HepG2 (cell line): Measurements from ENCODE around the gene OR4D6. TPM values are rescaled to one million over a fixed set of nuclear protein-coding genes. Genes with fewer than 3 reads are reported as not detected.

ENCODE experiments used
- ATAC-seq: fragments of 200-7000 bp; cut with Tn5 transposase; 3 replicates; pipeline ENCODE4 v1.9.1; 2020; ENCODE audit warnings: mild to moderate bottlenecking, moderate library complexity
- BruUV-seq: library from RNA; stranded (reverse); fragments of 400-500 nt; replicated peaks from 2 replicates; lab custom pipeline; 2021; lab: Mats Ljungman, UMichigan
- CTCF ChIA-PET: fragments of 300-600 bp; formaldehyde crosslinking; extraction: SDS; loops from one replicate; lab custom pipeline; 2021; ENCODE audit warnings: low total read pairs, inconsistent platforms, low intra/inter-chr PET ratio; lab: Yijun Ruan, JAX
- POLR2A ChIA-PET: fragments of 350-600 bp; sonication (Branson Sonifier 250); formaldehyde crosslinking; loops from one replicate; lab custom pipeline; 2020; ENCODE audit warnings: antibody characterized with exemption, inconsistent platforms; lab: Yijun Ruan, JAX
- DNase-seq: peaks from one replicate; pipeline ENCODE4 v3.0.0-alpha.2; 2015; ENCODE audit warnings: low spot score
- FAIRE-seq: peaks from 3 replicates; lab custom pipeline; 2011; peaks lifted over from hg19 to GRCh38; lab: Jason Lieb, UNC
- H2AFZ ChIP-seq: one replicate; pipeline ENCODE4 v1.6.1; 2011; ENCODE audit warnings: low read length, inconsistent platforms
- H3K27ac ChIP-seq: fragments of 300-600 bp; 3 replicates; pipeline ENCODE4 v1.8.0; 2011; ENCODE audit warnings: mixed run types, mild to moderate bottlenecking, mixed read lengths, low read length, inconsistent platforms; ENCODE audit not compliant: insufficient read depth; ENCODE audit errors: extremely low read length
- H3K27me3 ChIP-seq, 2 experiments: fragments of 200-600 bp in 1 of 2; 2 replicates in 1 of 2; 3 replicates in 1 of 2; pipeline versions ENCODE4 v1.6.0 to v1.8.0; 2011; ENCODE audit warnings: low read length in 2 of 2, mild to moderate bottlenecking in 2 of 2, moderate library complexity in 2 of 2, inconsistent platforms in 1 of 2; ENCODE audit not compliant: insufficient read depth in 2 of 2, control insufficient read depth in 1 of 2
- H3K36me3 ChIP-seq, 2 experiments: fragments of 200-600 bp in 1 of 2; replicated peaks in 1 of 2; 2 replicates in 1 of 2; 3 replicates in 1 of 2; pipeline versions ENCODE4 v1.5.1 to v1.8.0; 2011; ENCODE audit warnings: low read length in 2 of 2, inconsistent platforms in 1 of 2; ENCODE audit not compliant: insufficient read depth in 2 of 2, control insufficient read depth in 1 of 2
- H3K4me1 ChIP-seq: 2 replicates; pipeline ENCODE4 v1.5.1; 2012; ENCODE audit warnings: low read length, inconsistent platforms; ENCODE audit not compliant: insufficient read depth
- H3K4me2 ChIP-seq: 2 replicates; pipeline ENCODE4 v1.6.0; 2011; ENCODE audit warnings: low read depth, low read length, inconsistent platforms
- H3K4me3 ChIP-seq, 3 experiments: fragments of 200-600 bp in 1 of 3; sonication (generic), shearing (Covaris generic) in 1 of 3; replicated peaks in 1 of 3; 2 replicates each; pipeline ENCODE4 v1.5.1; 2011 to 2016; ENCODE audit warnings: low read length in 3 of 3, inconsistent platforms in 2 of 3, low read depth in 2 of 3, mild to moderate bottlenecking in 2 of 3, control low read depth in 1 of 3, mixed read lengths in 1 of 3; ENCODE audit not compliant: insufficient read depth in 1 of 3
- H3K79me2 ChIP-seq: one replicate; pipeline ENCODE4 v1.6.1; 2011; ENCODE audit warnings: low read length, inconsistent platforms; ENCODE audit not compliant: insufficient read depth
- H3K9ac ChIP-seq: 2 replicates; pipeline ENCODE4 v1.6.0; 2011; ENCODE audit warnings: mild to moderate bottlenecking, low read depth, low read length, inconsistent platforms; ENCODE audit not compliant: insufficient read depth
- H3K9me3 ChIP-seq: 2 replicates; pipeline ENCODE4 v1.5.1; 2012; ENCODE audit warnings: mild to moderate bottlenecking, low read length
- H4K20me1 ChIP-seq: 2 replicates; pipeline ENCODE4 v1.6.0; 2011; ENCODE audit warnings: inconsistent platforms, mild to moderate bottlenecking, low read length, moderate library complexity; ENCODE audit not compliant: insufficient read depth
- CCAR2 ChIP-seq: fragments of 200-400 bp; formaldehyde crosslinking; optimal IDR thresholded peaks from 2 replicates; pipeline ENCODE3; 2018; ENCODE audit warnings: low read depth, mild to moderate bottlenecking, low read length, moderate library complexity
- E2F5 ChIP-seq: sonication (generic); formaldehyde crosslinking; conservative IDR thresholded peaks from 2 replicates; pipeline ENCODE4 v1.4.0; 2020; ENCODE audit warnings: missing genetic modification reagents
- EEA1 ChIP-seq: sonication (generic); formaldehyde crosslinking; IDR thresholded peaks from 2 replicates; pipeline ENCODE4 v1.5.1; 2020; ENCODE audit warnings: mild to moderate bottlenecking, missing genetic modification reagents, borderline replicate concordance
- IRX3 ChIP-seq: sonication (generic); formaldehyde crosslinking; IDR thresholded peaks from 2 replicates; pipeline ENCODE4 v1.8.1; 2023; ENCODE audit warnings: mild to moderate bottlenecking, low read depth, missing genetic modification reagents, borderline replicate concordance
- PHF8 ChIP-seq: sonication (generic); formaldehyde crosslinking; IDR thresholded peaks from 2 replicates; pipeline ENCODE4 v1.5.0; 2020; ENCODE audit warnings: missing genetic modification reagents
- SALL2 ChIP-seq: sonication (generic); formaldehyde crosslinking; IDR thresholded peaks from 2 replicates; pipeline ENCODE4 v1.8.1; 2023; ENCODE audit warnings: mild to moderate bottlenecking, missing genetic modification reagents, inconsistent platforms
- SUZ12 ChIP-seq: fragments of 150-350 bp; IDR thresholded peaks from 2 replicates; pipeline ENCODE4 v1.6.1; 2014; ENCODE audit warnings: low read depth, low read length
- ZNF256 ChIP-seq: sonication (generic); formaldehyde crosslinking; conservative IDR thresholded peaks from 2 replicates; pipeline ENCODE4 v1.4.0; 2020; ENCODE audit warnings: missing genetic modification reagents
- ZNF432 ChIP-seq: sonication (generic); formaldehyde crosslinking; IDR thresholded peaks from 2 replicates; pipeline ENCODE4 v1.5.0; 2020; ENCODE audit warnings: missing genetic modification reagents, mild to moderate bottlenecking, borderline replicate concordance
- ZNF512B ChIP-seq: sonication (generic); formaldehyde crosslinking; IDR thresholded peaks from 2 replicates; pipeline ENCODE4 v1.5.1; 2020; ENCODE audit warnings: missing genetic modification reagents, mild to moderate bottlenecking, borderline replicate concordance
- ZNF7 ChIP-seq: IDR thresholded peaks from 2 replicates; pipeline ENCODE4 v1.6.1; 2016; ENCODE audit warnings: missing biosample characterization, missing genetic modification reagents
- ZNF878 ChIP-seq: sonication (generic); formaldehyde crosslinking; IDR thresholded peaks from 2 replicates; pipeline ENCODE4 v1.8.1; 2023; ENCODE audit warnings: mild to moderate bottlenecking, missing genetic modification reagents, moderate library complexity
- WGBS: methylation state at CpG from one replicate; pipeline ENCODE4 v1.1.6; 2017; ENCODE audit warnings: low lambda C conversion rate; 5-methylcytosine and 5-hydroxymethylcytosine counted together
- in situ Hi-C: cut with HindIII; loops from 2 replicates; pipeline ENCODE4 v1.10.0; 2017; ENCODE audit warnings: low pct_unique_long_range_greater_than_20kb; ENCODE audit not compliant: extremely low pct_ligation_motif_present
- intact Hi-C: fragments of 100-400 bp; cut with micrococcal nuclease; formaldehyde crosslinking; loops from one replicate; pipeline ENCODE4 v1.10.0; 2022; ENCODE audit not compliant: unreplicated experiment
- polyA plus RNA-seq, 8 experiments: library from polyadenylated mRNA; depleted of rRNA in 3 of 8; stranded (reverse) in 7 of 8; unstranded in 1 of 8; fragments of >200 nt; fragmentation: Illumina TruSeq in 4 of 8; extraction: Trizol in 4 of 8; gene quantifications; 2 replicates each; pipeline versions ENCODE4 v1.2.1 to v1.2.3, GENCODE V29; 2011 to 2016; ENCODE audit warnings: low read depth in 4 of 8, missing spikeins in 1 of 8, mixed read lengths in 1 of 8; ENCODE audit not compliant: insufficient read depth in 1 of 8
- total RNA-seq, 5 experiments: library from RNA; depleted of rRNA; stranded (reverse); fragments of >200 nt; fragmentation: Illumina TruSeq; extraction: Trizol; gene quantifications; 2 replicates each; pipeline ENCODE4 v1.2.3, GENCODE V29; 2016; ENCODE audit warnings: low read depth in 1 of 5
- TF ChIP-seq, protein P1 (sequence below): sonication (generic); formaldehyde crosslinking; IDR thresholded peaks from 2 replicates; pipeline ENCODE4 v1.4.0; 2020; ENCODE audit warnings: missing genetic modification reagents
- TF ChIP-seq, protein P2 (sequence below): sonication (generic); formaldehyde crosslinking; conservative IDR thresholded peaks from 2 replicates; pipeline ENCODE4 v1.8.0; 2022; ENCODE audit warnings: missing genetic modification reagents
- TF ChIP-seq, protein P3 (sequence below): sonication (generic); formaldehyde crosslinking; IDR thresholded peaks from 2 replicates; pipeline ENCODE4 v1.8.0; 2022; ENCODE audit warnings: mild to moderate bottlenecking, missing genetic modification reagents, borderline replicate concordance

Gene OR4D6
- total and polyA plus RNA-seq, 2 of the 13 experiments (the other 11 are each of a cell fraction or from before 2014, with no cell fraction given) = not detected

GRCh38 chr11:59448484-59448883, 8.3 kb upstream of the OR4D6 start:
- CTCF ChIA-PET = no interaction called here
- intact Hi-C loops = no loop called here
- TF ChIP-seq ZNF432 (CRISPR knock-in tag) = no peak
- TF ChIP-seq ZNF256 (CRISPR knock-in tag) = no peak
- no peak for TF ChIP-seq EEA1
- no peak for TF ChIP-seq IRX3 (CRISPR knock-in tag)
- TF ChIP-seq SALL2 (CRISPR knock-in tag) = no peak
- TF ChIP-seq, protein P1, sequence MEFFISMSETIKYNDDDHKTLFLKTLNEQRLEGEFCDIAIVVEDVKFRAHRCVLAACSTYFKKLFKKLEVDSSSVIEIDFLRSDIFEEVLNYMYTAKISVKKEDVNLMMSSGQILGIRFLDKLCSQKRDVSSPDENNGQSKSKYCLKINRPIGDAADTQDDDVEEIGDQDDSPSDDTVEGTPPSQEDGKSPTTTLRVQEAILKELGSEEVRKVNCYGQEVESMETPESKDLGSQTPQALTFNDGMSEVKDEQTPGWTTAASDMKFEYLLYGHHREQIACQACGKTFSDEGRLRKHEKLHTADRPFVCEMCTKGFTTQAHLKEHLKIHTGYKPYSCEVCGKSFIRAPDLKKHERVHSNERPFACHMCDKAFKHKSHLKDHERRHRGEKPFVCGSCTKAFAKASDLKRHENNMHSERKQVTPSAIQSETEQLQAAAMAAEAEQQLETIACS (CRISPR knock-in tag) = no peak
- no peak for TF ChIP-seq ZNF878
- TF ChIP-seq SUZ12 = no peak
- TF ChIP-seq, protein P2, sequence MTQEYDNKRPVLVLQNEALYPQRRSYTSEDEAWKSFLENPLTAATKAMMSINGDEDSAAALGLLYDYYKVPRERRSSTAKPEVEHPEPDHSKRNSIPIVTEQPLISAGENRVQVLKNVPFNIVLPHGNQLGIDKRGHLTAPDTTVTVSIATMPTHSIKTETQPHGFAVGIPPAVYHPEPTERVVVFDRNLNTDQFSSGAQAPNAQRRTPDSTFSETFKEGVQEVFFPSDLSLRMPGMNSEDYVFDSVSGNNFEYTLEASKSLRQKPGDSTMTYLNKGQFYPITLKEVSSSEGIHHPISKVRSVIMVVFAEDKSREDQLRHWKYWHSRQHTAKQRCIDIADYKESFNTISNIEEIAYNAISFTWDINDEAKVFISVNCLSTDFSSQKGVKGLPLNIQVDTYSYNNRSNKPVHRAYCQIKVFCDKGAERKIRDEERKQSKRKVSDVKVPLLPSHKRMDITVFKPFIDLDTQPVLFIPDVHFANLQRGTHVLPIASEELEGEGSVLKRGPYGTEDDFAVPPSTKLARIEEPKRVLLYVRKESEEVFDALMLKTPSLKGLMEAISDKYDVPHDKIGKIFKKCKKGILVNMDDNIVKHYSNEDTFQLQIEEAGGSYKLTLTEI (CRISPR knock-in tag) = no peak
- TF ChIP-seq E2F5 (CRISPR knock-in tag) = no peak
- TF ChIP-seq PHF8 (CRISPR knock-in tag) = no peak
- TF ChIP-seq ZNF512B (CRISPR knock-in tag) = no peak
- no peak for TF ChIP-seq ZNF7 (CRISPR knock-in tag)
- TF ChIP-seq, protein P3, sequence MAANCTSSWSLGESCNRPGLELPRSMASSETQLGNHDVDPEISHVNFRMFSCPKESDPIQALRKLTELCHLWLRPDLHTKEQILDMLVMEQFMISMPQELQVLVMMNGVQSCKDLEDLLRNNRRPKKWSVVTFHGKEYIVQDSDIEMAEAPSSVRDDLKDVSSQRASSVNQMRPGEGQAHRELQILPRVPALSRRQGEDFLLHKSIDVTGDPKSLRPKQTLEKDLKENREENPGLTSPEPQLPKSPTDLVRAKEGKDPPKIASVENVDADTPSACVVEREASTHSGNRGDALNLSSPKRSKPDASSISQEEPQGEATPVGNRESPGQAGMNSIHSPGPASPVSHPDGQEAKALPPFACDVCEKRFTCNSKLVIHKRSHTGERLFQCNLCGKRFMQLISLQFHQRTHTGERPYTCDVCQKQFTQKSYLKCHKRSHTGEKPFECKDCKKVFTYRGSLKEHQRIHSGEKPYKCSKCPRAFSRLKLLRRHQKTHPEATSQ (CRISPR knock-in tag) = no peak
- TF ChIP-seq CCAR2 = no peak

More at GRCh38 chr11:59448484-59448883, 8.3 kb upstream of the OR4D6 start:
- no peak overlapping the region for H3K4me2 ChIP-seq
- H3K79me2 ChIP-seq = no peaks in the 10 kb centered on the region
- no peak for FAIRE-seq
- in situ Hi-C loops = no loop called here
- WGBS = 3% methylated on average over 2 of the region's 2 CpGs
- H3K27ac ChIP-seq = no peak overlapping the region
- H3K27me3 ChIP-seq = no peaks in the 10 kb centered on the region
- DNase-seq = no peak
- H3K9ac ChIP-seq = no peak overlapping the region
- POLR2A ChIA-PET = no interaction called here
- no TSS peak for BruUV-seq
- no peaks in the 10 kb centered on the region for H3K4me1 ChIP-seq
- H3K9me3 ChIP-seq = no peaks in the 10 kb centered on the region
- no peak overlapping the region for H3K4me3 ChIP-seq
- H3K36me3 ChIP-seq = no peaks in the 10 kb centered on the region
- ATAC-seq = no peak
- H4K20me1 ChIP-seq = no peaks in the 10 kb centered on the region
- H2AFZ ChIP-seq = no peak overlapping the region
